ENCODE data around the gene RBM26. TPM values are rescaled to one million over a fixed set of nuclear protein-coding genes. Genes with fewer than 3 reads are reported as not detected.
"Not testable (repeated sequence)": the region's sequence is repeated elsewhere in the genome, so short reads cannot be mapped to it uniquely, and the experiment has no call there.

RBM26 gene
- total RNA-seq, 4 donors from 2014 or later = 19.8 to 29.9 (median 21.3) TPM

DNA sequence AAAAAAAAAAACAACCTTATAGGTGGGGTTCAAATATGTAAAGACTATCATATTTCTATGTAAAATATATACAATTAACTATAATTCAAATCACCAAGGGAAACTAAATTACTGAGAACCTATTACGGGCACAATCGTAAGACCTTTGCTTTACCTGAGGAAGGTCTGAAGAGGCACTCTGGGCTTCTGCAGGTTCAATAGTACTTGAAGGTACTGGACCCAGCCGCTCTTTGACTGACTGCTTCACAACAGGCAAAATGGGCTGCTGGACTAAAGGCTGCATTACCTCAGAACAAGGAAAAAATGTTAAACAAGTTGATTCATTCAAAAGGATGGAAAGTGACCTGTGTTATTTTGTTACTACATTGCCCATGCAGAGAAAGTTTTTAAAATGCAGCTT, 51.8 kb downstream of the RBM26 start:
- Histone ChIP-seq H3K27ac (replicated peaks in 1 of 4) (no peak overlapping the region), H3K4me3 (no peak overlapping the region), H3K36me3 (peaks cover 9 to 76% (median 51%) of the 10 kb centered on the region in 4 donors), H3K4me1 (no peaks in the 10 kb centered on the region), H3K9me3 (no peaks in the 10 kb centered on the region), H3K27me3 (no peaks in the 10 kb centered on the region)
- TF ChIP-seq POLR2AphosphoS5 (IDR thresholded peaks at IDR 0.05) = no peak
- TF ChIP-seq EP300 (IDR thresholded peaks at IDR 0.05) = no peak
- TF ChIP-seq POLR2A (IDR thresholded peaks at IDR 0.05; ENCODE audit: low read depth) = no peak
- TF ChIP-seq, protein P1, sequence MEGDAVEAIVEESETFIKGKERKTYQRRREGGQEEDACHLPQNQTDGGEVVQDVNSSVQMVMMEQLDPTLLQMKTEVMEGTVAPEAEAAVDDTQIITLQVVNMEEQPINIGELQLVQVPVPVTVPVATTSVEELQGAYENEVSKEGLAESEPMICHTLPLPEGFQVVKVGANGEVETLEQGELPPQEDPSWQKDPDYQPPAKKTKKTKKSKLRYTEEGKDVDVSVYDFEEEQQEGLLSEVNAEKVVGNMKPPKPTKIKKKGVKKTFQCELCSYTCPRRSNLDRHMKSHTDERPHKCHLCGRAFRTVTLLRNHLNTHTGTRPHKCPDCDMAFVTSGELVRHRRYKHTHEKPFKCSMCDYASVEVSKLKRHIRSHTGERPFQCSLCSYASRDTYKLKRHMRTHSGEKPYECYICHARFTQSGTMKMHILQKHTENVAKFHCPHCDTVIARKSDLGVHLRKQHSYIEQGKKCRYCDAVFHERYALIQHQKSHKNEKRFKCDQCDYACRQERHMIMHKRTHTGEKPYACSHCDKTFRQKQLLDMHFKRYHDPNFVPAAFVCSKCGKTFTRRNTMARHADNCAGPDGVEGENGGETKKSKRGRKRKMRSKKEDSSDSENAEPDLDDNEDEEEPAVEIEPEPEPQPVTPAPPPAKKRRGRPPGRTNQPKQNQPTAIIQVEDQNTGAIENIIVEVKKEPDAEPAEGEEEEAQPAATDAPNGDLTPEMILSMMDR (IDR thresholded peaks at IDR 0.05) = no peak
- 100% methylated on average over 3 of the region's 3 CpGs for WGBS
- no peak for DNase-seq (ENCODE audit: extremely low spot score)
- intact Hi-C loops (cut with DNase I) = no loop called here

DNA sequence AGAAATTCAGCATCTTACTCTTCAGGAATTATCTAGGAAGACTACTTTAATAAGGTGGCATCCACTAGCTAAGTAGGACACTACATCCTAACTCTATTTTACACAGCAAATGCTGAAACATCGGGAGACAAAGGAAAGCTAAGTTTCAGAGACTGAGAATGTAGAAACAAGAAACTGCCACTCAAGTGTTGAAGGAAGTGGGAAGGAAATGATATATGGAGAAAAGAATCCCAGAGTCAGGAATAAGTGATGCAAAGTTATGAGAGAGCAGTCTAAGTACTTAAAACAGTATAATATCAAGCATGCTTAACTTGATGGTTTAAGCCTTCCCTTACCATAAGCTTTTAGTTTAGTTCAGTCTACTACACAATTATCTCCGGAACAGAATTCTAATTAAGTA, 52.4 kb downstream of the RBM26 start:
- WGBS = 64% methylated on average over 2 of the region's 2 CpGs
- TF ChIP-seq POLR2AphosphoS5 (IDR thresholded peaks at IDR 0.05) (no peak), POLR2A (IDR thresholded peaks at IDR 0.05; ENCODE audit: low read depth) (no peak), EP300 (IDR thresholded peaks at IDR 0.05) (no peak)
- TF ChIP-seq, protein P1 (IDR thresholded peaks at IDR 0.05) = no peak
- Histone ChIP-seq H3K27ac (replicated peaks in 1 of 4) (no peak overlapping the region), H3K4me3 (no peak overlapping the region), H3K36me3 (peaks cover 7 to 70% (median 46%) of the 10 kb centered on the region in 4 donors), H3K9me3 (no peaks in the 10 kb centered on the region), H3K27me3 (no peaks in the 10 kb centered on the region), H3K4me1 (no peaks in the 10 kb centered on the region)
- intact Hi-C loops (cut with DNase I) = no loop called here
- DNase-seq (ENCODE audit: extremely low spot score) = no peak

DNA sequence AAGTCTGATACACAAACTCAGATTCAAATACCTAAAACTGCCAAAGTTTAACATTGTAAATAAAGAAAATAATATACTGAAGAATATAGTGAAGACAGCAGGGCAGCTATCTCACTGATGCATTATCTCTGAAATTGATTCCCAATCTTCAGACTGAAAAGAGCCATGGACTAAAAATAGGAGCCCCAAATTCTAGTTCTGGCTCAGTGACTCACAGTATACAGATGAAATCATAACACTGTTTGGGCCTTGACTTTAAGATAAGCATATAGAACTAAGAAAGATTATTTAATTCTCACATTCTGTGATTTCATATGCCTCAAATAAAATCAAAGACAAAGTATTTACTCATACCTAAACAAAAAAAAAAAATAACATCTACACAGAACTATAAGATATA, 53.9 kb downstream of the RBM26 start:
- Histone ChIP-seq H3K4me3 (no peak overlapping the region), H3K4me1 (no peaks in the 10 kb centered on the region), H3K9me3 (no peaks in the 10 kb centered on the region), H3K36me3 (peaks cover 7 to 59% (median 41%) of the 10 kb centered on the region in 4 donors), H3K27ac (replicated peaks in 1 of 4) (no peak overlapping the region), H3K27me3 (no peaks in the 10 kb centered on the region)
- no peak for DNase-seq (ENCODE audit: extremely low spot score)
- TF ChIP-seq POLR2AphosphoS5 (IDR thresholded peaks at IDR 0.05) (no peak), EP300 (IDR thresholded peaks at IDR 0.05) (no peak), POLR2A (IDR thresholded peaks at IDR 0.05; ENCODE audit: low read depth) (no peak)
- TF ChIP-seq, protein P1 (IDR thresholded peaks at IDR 0.05) = no peak
- intact Hi-C loops (cut with DNase I) = no loop called here

DNA sequence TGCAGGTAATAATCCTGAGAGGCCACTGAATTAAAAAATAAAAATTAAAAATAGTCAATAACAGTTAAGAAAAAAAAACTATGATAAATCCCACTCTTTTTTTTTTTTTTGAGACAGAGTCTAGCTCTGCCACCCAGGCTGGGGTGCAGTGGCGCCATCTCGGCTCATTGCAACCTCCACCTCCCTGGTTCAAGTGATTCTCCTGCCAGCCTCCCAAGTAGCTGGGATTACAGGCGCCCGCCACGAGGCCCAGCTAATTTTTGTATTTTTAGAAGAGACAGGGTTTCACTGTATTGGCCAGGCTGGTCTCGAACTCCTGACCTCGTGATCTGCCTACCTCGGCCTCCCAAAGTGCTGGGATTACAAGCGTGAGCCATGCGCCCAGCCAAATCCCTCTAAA, 56.4 kb downstream of the RBM26 start:
- H3K27me3 ChIP-seq; H3K9me3 ChIP-seq; intact Hi-C loops (cut with DNase I); DNase-seq (ENCODE audit: extremely low spot score); H3K27ac ChIP-seq (replicated peaks in 1 of 4); H3K4me1 ChIP-seq; H3K4me3 ChIP-seq: not testable (repeated sequence)
- WGBS = 96% methylated on average over 10 of the region's 10 CpGs
- peaks cover 1 to 56% (median 29%) of the 10 kb centered on the region in 4 donors for H3K36me3 ChIP-seq

DNA sequence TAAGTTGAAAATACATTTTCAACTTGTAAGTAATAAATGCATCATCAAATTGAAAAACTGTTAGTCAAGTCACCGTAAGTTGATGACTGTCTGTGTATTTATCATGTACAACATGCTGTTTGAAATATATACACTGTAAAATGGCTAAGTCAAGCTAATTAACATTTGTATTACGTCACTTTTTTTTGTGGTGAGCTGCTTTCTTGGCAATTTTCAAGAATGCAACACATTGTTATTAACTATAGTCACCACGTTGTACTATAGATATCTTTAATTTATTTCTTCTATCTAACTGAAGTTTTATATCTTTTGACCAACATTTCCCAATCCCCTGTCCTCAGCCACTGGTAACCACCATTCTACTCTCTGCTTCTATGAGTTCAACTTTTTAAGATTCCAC, 57.0 kb downstream of the RBM26 start:
- no peak for DNase-seq (ENCODE audit: extremely low spot score)
- intact Hi-C loops (cut with DNase I) = no loop called here
- Histone ChIP-seq H3K4me1 (no peaks in the 10 kb centered on the region), H3K4me3 (no peak overlapping the region), H3K9me3 (no peaks in the 10 kb centered on the region), H3K27me3 (no peaks in the 10 kb centered on the region), H3K27ac (replicated peaks in 1 of 4) (no peak overlapping the region), H3K36me3 (peaks cover 0 to 56% (median 26%) of the 10 kb centered on the region in 4 donors)
- TF ChIP-seq POLR2A (IDR thresholded peaks at IDR 0.05; ENCODE audit: low read depth) (no peak), EP300 (IDR thresholded peaks at IDR 0.05) (no peak), POLR2AphosphoS5 (IDR thresholded peaks at IDR 0.05) (no peak)
- TF ChIP-seq, protein P1 (IDR thresholded peaks at IDR 0.05) = no peak
- WGBS = 89% methylated on average over 3 of the region's 3 CpGs
